Parathyroid adenoma (tissue), 2 donors: ENCODE data around the gene ITGA11.

Experiments used
- H2AFZ ChIP-seq: fragments of 300-600 bp; sonication (generic); one replicate; pipeline ENCODE4 v1.7.0; 2017; ENCODE audit warnings: antibody characterized with exemption, mild to moderate bottlenecking
- H3K27ac ChIP-seq: fragments of 300-600 bp; sonication (generic); one replicate; pipeline ENCODE4 v1.7.0; 2017
- H3K27me3 ChIP-seq: fragments of 300-600 bp; sonication (generic); one replicate; pipeline ENCODE4 v1.7.0; 2017; ENCODE audit warnings: low read length; ENCODE audit not compliant: control insufficient read depth, insufficient read depth
- H3K36me3 ChIP-seq: fragments of 300-600 bp; sonication (generic); one replicate; pipeline ENCODE4 v1.7.0; 2017; ENCODE audit warnings: low read length; ENCODE audit not compliant: control insufficient read depth, insufficient read depth
- H3K4me1 ChIP-seq: fragments of 300-600 bp; sonication (generic); one replicate; pipeline ENCODE4 v1.7.0; 2017; ENCODE audit warnings: control low read depth
- H3K4me2 ChIP-seq: fragments of 300-600 bp; sonication (generic); one replicate; pipeline ENCODE4 v1.7.0; 2017; ENCODE audit warnings: low read length
- H3K4me3 ChIP-seq: fragments of 300-600 bp; sonication (generic); one replicate; pipeline ENCODE4 v1.7.0; 2017; ENCODE audit warnings: low read depth, low read length
- H3K79me2 ChIP-seq: fragments of 300-600 bp; sonication (generic); one replicate; pipeline ENCODE4 v1.7.0; 2017; ENCODE audit warnings: control low read depth
- H3K9ac ChIP-seq: fragments of 300-600 bp; sonication (generic); one replicate; pipeline ENCODE4 v1.7.0; 2017; ENCODE audit warnings: mild to moderate bottlenecking
- H3K9me3 ChIP-seq: fragments of 300-600 bp; sonication (generic); one replicate; pipeline ENCODE4 v1.7.0; 2017; ENCODE audit warnings: low read length; ENCODE audit not compliant: control insufficient read depth
- TF ChIP-seq, protein P1 (sequence below): fragments of 300-600 bp; sonication (generic); IDR thresholded peaks from one replicate; pipeline ENCODE4 v1.7.0; 2017; ENCODE audit warnings: antibody characterized with exemption, mild to moderate bottlenecking
- donor health status: primary hyperparathyroidism.

The ITGA11 gene

GRCh38 chr15:68427963-68428362 lies 4.0 kb downstream of the ITGA11 start:
- H3K4me3 ChIP-seq = no peak overlapping the region
- H3K9ac ChIP-seq = no peak overlapping the region
- no peaks in the 10 kb centered on the region for H3K27me3 ChIP-seq
- no peaks in the 10 kb centered on the region for H3K4me1 ChIP-seq
- no peaks in the 10 kb centered on the region for H3K79me2 ChIP-seq
- TF ChIP-seq, protein P1, sequence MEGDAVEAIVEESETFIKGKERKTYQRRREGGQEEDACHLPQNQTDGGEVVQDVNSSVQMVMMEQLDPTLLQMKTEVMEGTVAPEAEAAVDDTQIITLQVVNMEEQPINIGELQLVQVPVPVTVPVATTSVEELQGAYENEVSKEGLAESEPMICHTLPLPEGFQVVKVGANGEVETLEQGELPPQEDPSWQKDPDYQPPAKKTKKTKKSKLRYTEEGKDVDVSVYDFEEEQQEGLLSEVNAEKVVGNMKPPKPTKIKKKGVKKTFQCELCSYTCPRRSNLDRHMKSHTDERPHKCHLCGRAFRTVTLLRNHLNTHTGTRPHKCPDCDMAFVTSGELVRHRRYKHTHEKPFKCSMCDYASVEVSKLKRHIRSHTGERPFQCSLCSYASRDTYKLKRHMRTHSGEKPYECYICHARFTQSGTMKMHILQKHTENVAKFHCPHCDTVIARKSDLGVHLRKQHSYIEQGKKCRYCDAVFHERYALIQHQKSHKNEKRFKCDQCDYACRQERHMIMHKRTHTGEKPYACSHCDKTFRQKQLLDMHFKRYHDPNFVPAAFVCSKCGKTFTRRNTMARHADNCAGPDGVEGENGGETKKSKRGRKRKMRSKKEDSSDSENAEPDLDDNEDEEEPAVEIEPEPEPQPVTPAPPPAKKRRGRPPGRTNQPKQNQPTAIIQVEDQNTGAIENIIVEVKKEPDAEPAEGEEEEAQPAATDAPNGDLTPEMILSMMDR = no peak
- no peak overlapping the region for H2AFZ ChIP-seq
- H3K27ac ChIP-seq = no peak overlapping the region
- no peak overlapping the region for H3K4me2 ChIP-seq
- no peaks in the 10 kb centered on the region for H3K36me3 ChIP-seq
- H3K9me3 ChIP-seq = no peaks in the 10 kb centered on the region

DNA sequence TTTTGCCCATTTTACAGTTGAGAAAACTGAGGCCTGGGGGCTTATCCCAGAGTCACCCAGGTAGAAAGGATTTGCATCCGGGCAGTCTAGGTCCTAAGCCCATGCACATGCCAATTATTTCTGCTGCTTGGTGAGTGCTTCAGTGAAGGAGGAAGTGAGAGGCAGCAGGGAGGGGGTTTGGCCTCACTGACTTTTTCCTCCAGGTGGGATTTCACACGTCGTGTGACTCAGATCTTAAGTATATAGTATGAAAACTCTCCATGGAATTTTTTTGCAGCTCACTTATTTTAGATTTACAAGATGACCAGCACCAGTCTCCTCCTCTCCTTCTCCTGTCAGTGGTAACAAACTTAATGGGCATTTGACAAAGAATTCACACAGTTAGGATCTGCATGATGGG lies 4.6 kb downstream of the ITGA11 start:
- Histone ChIP-seq H3K4me2 (no peak overlapping the region), H3K9me3 (no peaks in the 10 kb centered on the region), H3K79me2 (no peaks in the 10 kb centered on the region), H3K27ac (no peak overlapping the region), H3K4me3 (no peak overlapping the region), H2AFZ (no peak overlapping the region), H3K4me1 (no peaks in the 10 kb centered on the region), H3K27me3 (no peaks in the 10 kb centered on the region), H3K36me3 (no peaks in the 10 kb centered on the region), H3K9ac (no peak overlapping the region)
- TF ChIP-seq, protein P1 = no peak

GRCh38 chr15:68426116-68426515 lies 5.8 kb downstream of the ITGA11 start:
- TF ChIP-seq, protein P1 = no peak
- H3K79me2 ChIP-seq = no peaks in the 10 kb centered on the region
- no peak overlapping the region for H3K4me3 ChIP-seq
- no peaks in the 10 kb centered on the region for H3K27me3 ChIP-seq
- H3K36me3 ChIP-seq = no peaks in the 10 kb centered on the region
- no peak overlapping the region for H3K9ac ChIP-seq
- no peaks in the 10 kb centered on the region for H3K9me3 ChIP-seq
- no peak overlapping the region for H3K4me2 ChIP-seq
- no peak overlapping the region for H2AFZ ChIP-seq
- no peaks in the 10 kb centered on the region for H3K4me1 ChIP-seq
- H3K27ac ChIP-seq = no peak overlapping the region

- TF ChIP-seq, protein P1 = no peak
- H3K27ac ChIP-seq = no peak overlapping the region
- no peaks in the 10 kb centered on the region for H3K4me1 ChIP-seq
- no peaks in the 10 kb centered on the region for H3K9me3 ChIP-seq
- H3K36me3 ChIP-seq = no peaks in the 10 kb centered on the region
- H3K4me3 ChIP-seq = no peak overlapping the region
- no peaks in the 10 kb centered on the region for H3K79me2 ChIP-seq
- no peak overlapping the region for H3K4me2 ChIP-seq
- no peak overlapping the region for H2AFZ ChIP-seq
- no peak overlapping the region for H3K9ac ChIP-seq
- H3K27me3 ChIP-seq = no peaks in the 10 kb centered on the region
Observed at GRCh38 chr15:68425428-68426060, 6.4 kb downstream of the ITGA11 start.

DNA sequence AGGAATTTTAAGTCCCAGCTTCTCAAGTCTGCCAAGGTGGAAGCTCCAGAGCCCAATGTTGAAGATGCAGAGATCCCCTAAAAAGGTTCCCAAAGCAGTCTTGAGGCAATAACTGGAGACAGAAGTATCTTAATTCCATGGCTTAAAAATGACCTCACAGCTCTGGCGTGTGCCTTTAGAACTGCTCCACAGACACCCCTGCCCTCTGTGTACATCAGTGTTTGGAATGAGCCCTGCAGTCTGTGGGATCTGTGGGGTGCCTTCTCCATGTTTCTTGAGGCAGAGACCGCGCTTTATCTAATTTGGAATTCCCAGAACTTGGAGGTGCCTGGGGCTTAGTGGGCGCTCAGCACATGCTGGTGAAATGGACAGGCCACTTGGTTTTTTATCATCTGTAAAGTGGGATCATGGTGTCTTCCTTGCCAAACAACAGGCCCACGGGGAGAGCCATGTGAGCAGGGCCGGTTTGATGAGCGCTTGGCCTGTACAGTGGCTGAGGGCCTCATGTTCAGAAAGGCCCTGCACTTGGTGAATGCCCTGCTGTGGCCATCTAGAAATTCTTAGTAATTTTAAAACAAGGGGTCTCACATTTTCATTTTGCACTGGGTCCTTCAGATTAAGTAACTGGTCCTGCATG lies 7.1 kb downstream of the ITGA11 start:
- Histone ChIP-seq H3K9ac (no peak overlapping the region), H3K79me2 (no peaks in the 10 kb centered on the region), H3K27me3 (no peaks in the 10 kb centered on the region), H3K9me3 (no peaks in the 10 kb centered on the region), H3K36me3 (no peaks in the 10 kb centered on the region), H3K4me2 (no peak overlapping the region), H3K4me1 (no peaks in the 10 kb centered on the region), H2AFZ (no peak overlapping the region), H3K4me3 (no peak overlapping the region), H3K27ac (no peak overlapping the region)
- TF ChIP-seq, protein P1 = no peak
